Kidney (tissue), 14 donors: ENCODE data around the gene CNP. TPM values are rescaled to one million over a fixed set of nuclear protein-coding genes. Genes with fewer than 3 reads are reported as not detected.
A peak's percentile ranks its signal among the peaks of the same experiment; 100 is the strongest.

Experiments
- DNase-seq, 5 donors: peaks; one replicate each; pipeline ENCODE4 v3.0.0-alpha.2; 2013 to 2020
- FAIRE-seq: peaks from 2 replicates; lab custom pipeline; 2012; peaks lifted over from hg19 to GRCh38; lab: Jason Lieb, UNC
- H3K27ac ChIP-seq, 2 donors: one replicate each; pipeline ENCODE4 v1.7.0; 2013; ENCODE audit warnings: low read depth in 2 of 2, low read length in 2 of 2, inconsistent platforms in 1 of 2
- H3K27me3 ChIP-seq: one replicate; pipeline ENCODE4 v1.7.1; 2013; ENCODE audit warnings: low read length, inconsistent platforms; ENCODE audit not compliant: control insufficient read depth, insufficient read depth
- H3K36me3 ChIP-seq, 3 donors: one replicate each; pipeline versions ENCODE4 v1.7.0 to v1.7.1; 2013; ENCODE audit warnings: low read length in 3 of 3, control low read depth in 1 of 3, inconsistent platforms in 1 of 3; ENCODE audit not compliant: insufficient read depth in 3 of 3, control insufficient read depth in 2 of 3
- H3K4me1 ChIP-seq, 3 donors: one replicate each; pipeline versions ENCODE4 v1.7.0 to v1.7.1; 2013; ENCODE audit warnings: low read length in 3 of 3, inconsistent platforms in 1 of 3, low read depth in 1 of 3; ENCODE audit not compliant: control insufficient read depth in 2 of 3, insufficient read depth in 2 of 3
- H3K4me3 ChIP-seq, 3 donors: one replicate each; pipeline versions ENCODE4 v1.7.0 to v1.8.1; 2013; ENCODE audit warnings: low read length in 3 of 3, control low read depth in 1 of 3, inconsistent platforms in 1 of 3
- H3K9ac ChIP-seq, 3 donors: one replicate each; pipeline versions ENCODE4 v1.7.0 to v1.7.1; 2013; ENCODE audit warnings: low read length in 3 of 3, control low read depth in 1 of 3, inconsistent platforms in 1 of 3
- H3K9me3 ChIP-seq, 3 donors: one replicate each; pipeline versions ENCODE4 v1.7.0 to v1.7.1; 2013; ENCODE audit warnings: low read length in 3 of 3, control low read depth in 1 of 3, inconsistent platforms in 1 of 3; ENCODE audit not compliant: control insufficient read depth in 2 of 3, insufficient read depth in 1 of 3
- CTCF ChIP-seq: IDR thresholded peaks from 3 replicates; pipeline ENCODE4 v1.5.1; 2012; ENCODE audit warnings: mild to moderate bottlenecking, moderate library complexity, borderline replicate concordance; ENCODE audit not compliant: insufficient read depth; ENCODE audit errors: extremely low read depth
- intact Hi-C: fragments of 100-400 bp; cut with DNase I; formaldehyde crosslinking; loops from one replicate; pipeline ENCODE4 v1.11.1; 2022
- polyA plus RNA-seq: library from polyadenylated mRNA; stranded (reverse); fragments of 350-450 nt; fragmentation: Illumina TruSeq; extraction: RNeasy Lipid Tissue Mini Kit (QIAGEN cat#74804); gene quantifications from one replicate; pipeline ENCODE4 v1.2.3, GENCODE V29; 2014; ENCODE audit warnings: low read depth, low replicate concordance; ENCODE audit not compliant: insufficient read depth
- total RNA-seq: library from RNA; stranded (reverse); fragmentation: NEBNext Ultra II Directional; extraction: Animal tissue kit (Norgen Biotek cat#: 25700); gene quantifications from one replicate; pipeline ENCODE4 v1.2.1, GENCODE V29; 2021
- donor health status: control.
- donor health status: control.
- donor health status: control.
- donor health status: control.
- donor health status: control.
- donor health status: DM: yes; HTN: yes; CAD: no.
- donor health status: Normal renal cell carcinoma (clear cell type).

CNP gene
- total and polyA plus RNA-seq, 2 donors from 2014 or later, result 64.0 to 87.5 TPM

GRCh38 chr17:41957031-41957868 lies 9.3 kb upstream of the CNP start:
- intact Hi-C loops, result no loop called here
- Histone ChIP-seq H3K4me1 (peaks cover 0 to 3% (median 0%) of the 10 kb centered on the region in 3 donors), H3K27ac (no peak overlapping the region), H3K9ac (no peak overlapping the region), H3K36me3 (peaks cover 0 to 3% (median 0%) of the 10 kb centered on the region in 3 donors), H3K27me3 (no peaks in the 10 kb centered on the region), H3K9me3 (no peaks in the 10 kb centered on the region), H3K4me3 (no peak overlapping the region)
- TF ChIP-seq CTCF, result no peak
- FAIRE-seq (no peak), DNase-seq (peak in 2 of 5 donors; percentile 22 to 25)

- Histone ChIP-seq H3K27me3 (no peaks in the 10 kb centered on the region), H3K27ac (no peak overlapping the region), H3K4me3 (no peak overlapping the region), H3K4me1 (peaks cover 0 to 3% (median under 1%) of the 10 kb centered on the region in 3 donors), H3K9ac (no peak overlapping the region), H3K36me3 (peaks cover 0 to 3% (median 0%) of the 10 kb centered on the region in 3 donors), H3K9me3 (no peaks in the 10 kb centered on the region)
- FAIRE-seq (no peak), DNase-seq (no peak)
- intact Hi-C loops, result no loop called here
- TF ChIP-seq CTCF, result no peak
Observed at GRCh38 chr17:41957869-41958439, 8.6 kb upstream of the CNP start.

- Histone ChIP-seq H3K9ac (no peak overlapping the region), H3K4me1 (peaks cover 0 to 3% (median 3%) of the 10 kb centered on the region in 3 donors), H3K27me3 (no peaks in the 10 kb centered on the region), H3K36me3 (peaks cover 0 to 3% (median 0%) of the 10 kb centered on the region in 3 donors), H3K4me3 (no peak overlapping the region), H3K27ac (no peak overlapping the region), H3K9me3 (no peaks in the 10 kb centered on the region)
- intact Hi-C loops, result no loop called here
- DNase-seq (no peak), FAIRE-seq (no peak)
- no peak for TF ChIP-seq CTCF
Observed at GRCh38 chr17:41959030-41959335, 7.6 kb upstream of the CNP start.
